ENCODE results near the gene RCOR1. TPM values are rescaled to one million over a fixed set of nuclear protein-coding genes. Genes with fewer than 3 reads are reported as not detected.

Gene RCOR1
- total RNA-seq, 2 experiments from 2014 or later: 18.3 to 19.4 TPM

GRCh38 chr14:102723650-102724049 lies 131.2 kb downstream of the RCOR1 start:
- no peak overlapping the region for H3K4me3 Mint-ChIP-seq
- H3K9me3 Mint-ChIP-seq (ENCODE audit: low read depth): no peaks in the 10 kb centered on the region
- ATAC-seq (no peak), DNase-seq (no peak)
- no peak overlapping the region for H3K27ac Mint-ChIP-seq
- CTCF ChIA-PET: interaction anchor here (1.4 to 3.3 kb wide), 2 partner anchors 11 to 29 kb away, joined by 3 to 11 read pairs; no protein-coding TSS in a partner anchor
- no peaks in the 10 kb centered on the region for H3K27me3 Mint-ChIP-seq
- H3K4me1 Mint-ChIP-seq: no peaks in the 10 kb centered on the region
- H3K36me3 Mint-ChIP-seq: peaks cover 25% of the 10 kb centered on the region

GRCh38 chr14:102726191-102726949 lies 133.9 kb downstream of the RCOR1 start:
- no peaks in the 10 kb centered on the region for H3K27me3 Mint-ChIP-seq
- no peaks in the 10 kb centered on the region for H3K4me1 Mint-ChIP-seq
- H3K27ac Mint-ChIP-seq: no peak overlapping the region
- DNase-seq (no peak), ATAC-seq (no peak)
- CTCF ChIA-PET: no interaction called here
- no peaks in the 10 kb centered on the region for H3K9me3 Mint-ChIP-seq (ENCODE audit: low read depth)
- H3K36me3 Mint-ChIP-seq: peaks cover 18% of the 10 kb centered on the region
- H3K4me3 Mint-ChIP-seq: no peak overlapping the region

GRCh38 chr14:102727336-102728095 lies 135.1 kb downstream of the RCOR1 start:
- no peaks in the 10 kb centered on the region for H3K9me3 Mint-ChIP-seq (ENCODE audit: low read depth)
- ATAC-seq (no peak), DNase-seq (no peak)
- H3K36me3 Mint-ChIP-seq: peaks cover 18% of the 10 kb centered on the region
- no peaks in the 10 kb centered on the region for H3K27me3 Mint-ChIP-seq
- no peak overlapping the region for H3K4me3 Mint-ChIP-seq
- H3K27ac Mint-ChIP-seq: no peak overlapping the region
- H3K4me1 Mint-ChIP-seq: no peaks in the 10 kb centered on the region
- CTCF ChIA-PET: interaction anchor here (1.0 kb wide), 1 partner anchor 275 kb away, joined by 3 read pairs; no protein-coding TSS in a partner anchor

GRCh38 chr14:102728501-102728900 lies 136.1 kb downstream of the RCOR1 start:
- DNase-seq (no peak), ATAC-seq (no peak)
- CTCF ChIA-PET: interaction anchor here (1.0 to 1.3 kb wide), 2 partner anchors 33 to 274 kb away, joined by 3 to 4 read pairs; no protein-coding TSS in a partner anchor
- no peaks in the 10 kb centered on the region for H3K9me3 Mint-ChIP-seq (ENCODE audit: low read depth)
- peaks cover 18% of the 10 kb centered on the region for H3K36me3 Mint-ChIP-seq
- no peaks in the 10 kb centered on the region for H3K4me1 Mint-ChIP-seq
- H3K27me3 Mint-ChIP-seq: no peaks in the 10 kb centered on the region
- no peak overlapping the region for H3K4me3 Mint-ChIP-seq
- no peak overlapping the region for H3K27ac Mint-ChIP-seq

GRCh38 chr14:102729268-102729667 lies 136.8 kb downstream of the RCOR1 start:
- peaks cover 14% of the 10 kb centered on the region for H3K36me3 Mint-ChIP-seq
- H3K9me3 Mint-ChIP-seq (ENCODE audit: low read depth): no peaks in the 10 kb centered on the region
- DNase-seq: no peak
- no peaks in the 10 kb centered on the region for H3K4me1 Mint-ChIP-seq
- no peaks in the 10 kb centered on the region for H3K27me3 Mint-ChIP-seq
- H3K27ac Mint-ChIP-seq: no peak overlapping the region
- CTCF ChIA-PET: interaction anchor here (1.3 kb wide), 1 partner anchor 34 kb away, joined by 4 read pairs; no protein-coding TSS in a partner anchor
- ATAC-seq: no peak
- H3K4me3 Mint-ChIP-seq: no peak overlapping the region

- no peak overlapping the region for H3K27ac Mint-ChIP-seq
- no peak overlapping the region for H3K4me3 Mint-ChIP-seq
- CTCF ChIA-PET: no interaction called here
- H3K36me3 Mint-ChIP-seq: peaks cover 12% of the 10 kb centered on the region
- ATAC-seq (no peak), DNase-seq (no peak)
- H3K27me3 Mint-ChIP-seq: no peaks in the 10 kb centered on the region
- H3K9me3 Mint-ChIP-seq (ENCODE audit: low read depth): no peaks in the 10 kb centered on the region
- H3K4me1 Mint-ChIP-seq: no peaks in the 10 kb centered on the region
These were observed 137.4 kb downstream of the RCOR1 start for GRCh38 chr14:102729825-102730224.

- no peak overlapping the region for H3K4me3 Mint-ChIP-seq
- no peaks in the 10 kb centered on the region for H3K27me3 Mint-ChIP-seq
- CTCF ChIA-PET: interaction anchor here (0.9 kb wide), 1 partner anchor 37 kb away, joined by 3 read pairs; no protein-coding TSS in a partner anchor
- H3K9me3 Mint-ChIP-seq (ENCODE audit: low read depth): no peaks in the 10 kb centered on the region
- DNase-seq (no peak), ATAC-seq (no peak)
- H3K27ac Mint-ChIP-seq: no peak overlapping the region
- no peaks in the 10 kb centered on the region for H3K4me1 Mint-ChIP-seq
- H3K36me3 Mint-ChIP-seq: peaks cover 8% of the 10 kb centered on the region
These were observed 138.8 kb downstream of the RCOR1 start for GRCh38 chr14:102731101-102731870.

GRCh38 chr14:102731871-102732800 lies 139.7 kb downstream of the RCOR1 start:
- H3K9me3 Mint-ChIP-seq (ENCODE audit: low read depth): no peaks in the 10 kb centered on the region
- peaks cover 3% of the 10 kb centered on the region for H3K36me3 Mint-ChIP-seq
- H3K4me1 Mint-ChIP-seq: no peaks in the 10 kb centered on the region
- ATAC-seq: no peak
- no peak overlapping the region for H3K4me3 Mint-ChIP-seq
- no peak overlapping the region for H3K27ac Mint-ChIP-seq
- DNase-seq: no peak
- CTCF ChIA-PET: interaction anchor here (0.9 to 1.1 kb wide), 2 partner anchors 9 to 38 kb away, joined by 3 read pairs; no protein-coding TSS in a partner anchor
- no peaks in the 10 kb centered on the region for H3K27me3 Mint-ChIP-seq

GRCh38 chr14:102732924-102733323 lies 140.5 kb downstream of the RCOR1 start:
- DNase-seq (no peak), ATAC-seq (no peak)
- Mint-ChIP-seq H3K4me1 (no peaks in the 10 kb centered on the region), H3K36me3 (no peaks in the 10 kb centered on the region), H3K9me3 (ENCODE audit: low read depth) (no peaks in the 10 kb centered on the region), H3K27ac (no peak overlapping the region), H3K4me3 (no peak overlapping the region), H3K27me3 (no peaks in the 10 kb centered on the region)
- CTCF ChIA-PET: interaction anchor here (1.1 kb wide), 1 partner anchor 10 kb away, joined by 3 read pairs; no protein-coding TSS in a partner anchor

- Mint-ChIP-seq H3K4me3 (no peak overlapping the region), H3K27ac (no peak overlapping the region), H3K36me3 (no peaks in the 10 kb centered on the region), H3K4me1 (no peaks in the 10 kb centered on the region), H3K9me3 (ENCODE audit: low read depth) (no peaks in the 10 kb centered on the region), H3K27me3 (no peaks in the 10 kb centered on the region)
- CTCF ChIA-PET: no interaction called here
- no peak for ATAC-seq
- DNase-seq: no peak
These were observed 140.9 kb downstream of the RCOR1 start for GRCh38 chr14:102733326-102733725.

- peak; percentile 19 for DNase-seq
- Mint-ChIP-seq H3K4me1 (no peaks in the 10 kb centered on the region), H3K36me3 (no peaks in the 10 kb centered on the region), H3K27ac (no peak overlapping the region), H3K27me3 (no peaks in the 10 kb centered on the region), H3K9me3 (ENCODE audit: low read depth) (no peaks in the 10 kb centered on the region), H3K4me3 (no peak overlapping the region)
- no peak for ATAC-seq
- CTCF ChIA-PET: interaction anchor here (1.0 kb wide), 1 partner anchor 12 kb away, joined by 3 read pairs; no protein-coding TSS in a partner anchor
These were observed 142.0 kb downstream of the RCOR1 start for GRCh38 chr14:102734436-102734835.

- Mint-ChIP-seq H3K27me3 (no peaks in the 10 kb centered on the region), H3K36me3 (peaks cover 4% of the 10 kb centered on the region), H3K4me1 (no peaks in the 10 kb centered on the region), H3K4me3 (no peak overlapping the region), H3K9me3 (ENCODE audit: low read depth) (peaks cover 2% of the 10 kb centered on the region), H3K27ac (no peak overlapping the region)
- CTCF ChIA-PET: no interaction called here
- ATAC-seq (no peak), DNase-seq (no peak)
These were observed 144.5 kb downstream of the RCOR1 start for GRCh38 chr14:102736956-102737355.

Measured in activated CD8-positive, alpha-beta memory T cell treated with anti-CD3 and anti-CD28 coated beads, Interleukin-2, amount 10 ng/mL, durations not matched to agents 7 days and 5 days (primary cell).